ENCODE measurements around the gene RSPO4.

- TF ChIP-seq CTCF (IDR thresholded peaks at IDR 0.05; ENCODE audit: extremely low read depth in 1 of 2, insufficient read depth in 1 of 2, low read depth in 1 of 2, low read length in 2 of 2) (no peak), POLR2A (IDR thresholded peaks at IDR 0.05; ENCODE audit: low read depth, low read length) (no peak), JUN (IDR thresholded peaks at IDR 0.05; ENCODE audit: borderline replicate concordance, insufficient read depth, insufficient read length, low read depth) (no peak), POLR2AphosphoS5 (IDR thresholded peaks at IDR 0.05; ENCODE audit: insufficient read depth, low read depth, low read length) (no peak)
Measured at GRCh38 chr20:958936-959815, 42.9 kb downstream of the RSPO4 start.
